ENCODE results near the gene RNF115.
"Not testable (repeated sequence)": the region's sequence is repeated elsewhere in the genome, so short reads cannot be mapped to it uniquely, and the experiment has no call there.

RNF115 gene

DNA sequence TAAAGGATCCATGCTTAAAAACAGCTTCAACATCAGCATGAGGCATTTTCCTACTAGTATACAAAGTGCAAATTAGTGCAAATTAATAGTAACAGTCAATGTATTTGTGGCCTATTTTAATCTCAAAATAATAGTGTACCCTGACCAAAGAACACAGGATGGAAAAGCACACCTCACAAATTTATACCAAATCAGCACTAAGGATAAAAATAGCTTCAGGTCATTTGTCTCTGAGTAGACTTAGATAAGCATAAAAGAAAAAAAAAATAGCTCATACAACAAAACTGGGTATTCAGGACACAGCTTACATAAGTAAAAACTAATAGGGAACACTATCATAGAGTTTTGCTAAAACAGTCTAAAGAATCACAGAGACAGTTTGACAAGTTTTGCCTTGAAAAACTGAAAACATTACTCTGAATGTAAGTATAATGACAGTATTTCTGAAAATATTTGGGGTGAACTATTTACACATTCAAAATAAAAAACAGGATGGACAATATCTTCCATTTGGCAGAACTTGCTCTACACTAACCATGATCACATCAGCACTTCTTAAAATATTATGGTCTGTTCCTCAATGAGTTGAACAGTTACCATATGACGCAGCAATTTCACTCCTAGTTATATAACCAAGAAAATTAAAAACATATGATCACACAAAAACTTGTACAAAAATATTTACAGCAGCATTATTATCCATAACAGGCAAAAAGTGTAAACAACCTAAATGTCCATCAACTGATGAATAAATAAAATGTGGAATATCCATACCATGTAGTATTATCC lies 46.3 kb downstream of the RNF115 start:
- peak; percentile 6 for DNase-seq

DNA sequence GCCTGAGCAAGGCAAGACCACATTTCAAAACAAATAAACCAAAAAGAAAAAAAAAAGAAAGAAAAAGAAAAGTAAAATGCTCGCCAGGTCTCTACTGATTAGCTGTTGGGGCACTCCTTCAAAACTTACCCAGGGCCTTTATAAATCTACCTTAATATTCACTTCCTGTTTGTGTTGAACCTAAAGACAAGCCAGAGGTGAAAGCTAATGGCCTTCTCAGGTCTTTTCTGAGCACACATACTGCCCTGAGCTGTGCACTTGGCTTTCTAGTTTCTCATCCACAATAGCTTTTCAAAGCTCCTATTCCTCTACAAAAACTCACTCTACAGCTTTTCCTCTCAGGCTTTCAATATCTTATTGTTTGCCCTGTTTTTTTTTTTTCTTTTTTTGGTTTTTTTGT lies 50.5 kb downstream of the RNF115 start:
- DNase-seq = no peak

DNA sequence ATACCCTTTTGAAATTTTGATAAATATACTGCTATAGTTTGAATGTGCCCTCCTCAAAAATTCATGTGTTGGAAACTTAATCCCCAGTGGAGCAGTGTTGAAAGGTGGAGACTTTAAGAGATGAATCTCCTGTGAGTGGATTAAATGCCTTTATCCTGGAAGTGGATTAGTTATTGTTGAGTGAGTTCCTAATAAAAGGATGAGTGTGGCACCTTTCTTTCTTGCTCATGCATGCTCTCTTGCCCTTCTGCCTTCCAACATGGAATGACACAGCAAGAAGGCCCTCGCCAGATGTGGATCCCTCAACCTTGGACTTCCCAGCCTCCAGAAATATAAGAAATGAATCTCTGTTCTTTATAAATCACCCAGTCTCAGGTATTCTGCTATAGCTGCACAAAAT lies 52.8 kb downstream of the RNF115 start:
- no peak for DNase-seq

DNA sequence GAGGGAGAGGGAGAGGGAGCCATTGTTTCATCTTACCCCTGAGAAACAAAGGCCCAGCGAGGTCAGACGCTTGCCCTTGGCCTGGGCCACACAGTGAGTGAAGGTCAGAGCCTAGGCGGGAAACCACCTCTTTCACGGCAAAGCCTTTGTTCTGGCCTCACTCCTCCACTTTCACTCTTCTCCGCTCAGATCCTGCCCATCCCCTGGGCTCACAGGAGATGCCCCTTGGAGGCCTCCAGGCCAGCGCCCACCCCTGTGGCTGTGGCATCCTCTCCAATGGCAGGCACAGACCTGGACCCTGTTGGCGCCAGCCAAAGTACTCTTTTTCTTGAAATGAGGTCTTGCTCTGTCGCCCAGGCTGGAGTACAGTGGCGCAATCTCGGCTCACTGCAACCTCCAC lies 55.9 kb downstream of the RNF115 start:
- DNase-seq = not testable (repeated sequence)

DNA sequence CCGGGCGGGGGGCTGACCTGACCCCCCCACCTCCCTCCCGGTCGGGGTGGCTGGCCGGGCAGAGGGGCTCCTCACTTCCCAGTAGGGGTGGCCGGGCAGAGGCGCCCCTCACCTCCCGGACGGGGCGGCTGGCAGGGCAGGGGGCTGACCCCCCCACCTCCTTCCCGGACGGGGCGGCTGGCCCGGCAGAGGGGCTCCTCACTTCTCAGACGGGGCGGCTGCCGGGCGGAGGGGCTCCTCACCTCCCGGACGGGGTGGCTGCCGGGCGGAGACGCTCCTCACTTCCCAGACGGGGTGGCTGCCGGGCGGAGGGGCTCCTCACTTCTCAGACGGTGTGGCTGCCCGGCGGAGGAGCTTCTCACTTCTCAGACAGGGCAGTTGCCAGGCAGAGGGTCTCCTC lies 57.0 kb downstream of the RNF115 start:
- not testable (repeated sequence) for DNase-seq

DNA sequence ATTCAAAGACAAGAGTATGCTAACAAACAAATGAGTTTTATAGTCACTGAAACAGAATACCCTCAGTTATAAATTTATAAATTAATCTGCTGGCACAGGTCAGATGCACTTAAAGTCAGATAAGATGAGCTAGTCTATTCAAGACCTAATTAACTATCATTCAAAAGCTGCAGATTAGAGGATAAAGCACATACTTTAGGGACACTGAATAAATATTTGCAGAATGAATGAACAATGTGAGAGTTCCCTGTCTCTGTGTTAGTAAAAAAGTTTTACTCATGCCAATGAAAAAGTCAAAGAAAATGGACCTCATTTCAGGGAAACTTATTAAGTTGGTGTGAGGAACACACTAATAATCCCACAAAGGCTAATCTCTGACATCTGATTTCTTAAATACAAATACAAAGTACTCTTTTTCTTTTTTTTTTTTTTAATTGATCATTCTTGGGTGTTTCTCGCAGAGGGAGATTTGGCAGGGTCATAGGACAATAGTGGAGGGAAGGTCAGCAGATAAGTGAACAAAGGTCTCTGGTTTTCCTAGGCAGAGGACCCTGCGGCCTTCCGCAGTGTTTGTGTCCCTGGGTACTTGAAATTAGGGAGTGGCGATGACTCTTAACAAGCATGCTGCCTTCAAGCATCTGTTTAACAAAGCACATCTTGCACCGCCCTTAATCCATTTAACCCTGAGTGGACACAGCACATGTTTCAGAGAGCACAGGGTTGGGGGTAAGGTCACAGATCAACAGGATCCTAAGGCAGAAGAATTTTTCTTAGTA lies 58.1 kb downstream of the RNF115 start:
- DNase-seq = not testable (repeated sequence)

DNA sequence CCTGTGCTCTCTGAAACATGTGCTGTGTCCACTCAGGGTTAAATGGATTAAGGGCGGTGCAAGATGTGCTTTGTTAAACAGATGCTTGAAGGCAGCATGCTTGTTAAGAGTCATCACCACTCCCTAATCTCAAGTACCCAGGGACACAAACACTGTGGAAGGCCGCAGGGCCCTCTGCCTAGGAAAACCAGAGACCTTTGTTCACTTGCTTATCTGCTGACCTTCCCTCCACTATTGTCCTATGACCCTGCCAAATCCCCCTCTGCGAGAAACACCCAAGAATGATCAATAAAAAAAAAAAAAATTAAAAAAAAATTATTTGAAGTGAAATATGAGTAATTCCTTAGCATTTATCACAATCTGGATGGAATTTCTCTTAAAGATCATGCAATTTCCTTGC lies 58.8 kb downstream of the RNF115 start:
- DNase-seq = not testable (repeated sequence)

DNA sequence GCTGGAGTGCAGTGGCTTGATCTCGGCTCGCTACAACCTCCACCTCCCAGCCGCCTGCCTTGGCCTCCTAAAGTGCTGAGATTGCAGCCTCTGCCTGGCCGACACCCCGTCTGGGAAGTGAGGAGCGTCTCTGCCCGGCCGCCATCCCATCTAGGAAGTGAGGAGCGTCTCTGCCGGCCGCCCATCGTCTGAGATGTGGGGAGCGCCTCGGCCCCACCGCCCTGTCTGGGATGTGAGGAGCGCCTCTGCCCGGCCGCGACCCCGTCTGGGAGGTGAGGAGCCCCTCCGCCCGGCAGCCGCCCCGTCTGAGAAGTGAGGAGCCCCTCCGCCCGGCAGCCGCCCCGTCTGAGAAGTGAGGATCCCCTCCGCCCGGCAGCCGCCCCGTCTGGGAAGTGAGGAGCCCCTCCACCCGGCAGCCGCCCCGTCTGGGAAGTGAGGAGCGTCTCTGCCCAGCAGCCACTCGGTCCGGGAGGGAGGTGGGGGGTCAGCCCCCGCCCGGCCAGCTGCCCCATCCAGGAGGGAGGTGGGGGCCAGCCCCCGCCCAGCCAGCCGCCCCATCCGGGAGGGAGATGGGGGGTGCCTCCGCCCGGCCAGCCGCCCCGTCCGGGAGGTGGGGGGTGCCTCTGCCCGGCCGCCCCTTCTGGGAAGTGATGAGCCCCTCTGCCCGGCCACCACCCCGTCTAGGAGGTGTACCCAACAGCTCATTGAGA lies 59.5 kb downstream of the RNF115 start:
- DNase-seq = not testable (repeated sequence)

DNA sequence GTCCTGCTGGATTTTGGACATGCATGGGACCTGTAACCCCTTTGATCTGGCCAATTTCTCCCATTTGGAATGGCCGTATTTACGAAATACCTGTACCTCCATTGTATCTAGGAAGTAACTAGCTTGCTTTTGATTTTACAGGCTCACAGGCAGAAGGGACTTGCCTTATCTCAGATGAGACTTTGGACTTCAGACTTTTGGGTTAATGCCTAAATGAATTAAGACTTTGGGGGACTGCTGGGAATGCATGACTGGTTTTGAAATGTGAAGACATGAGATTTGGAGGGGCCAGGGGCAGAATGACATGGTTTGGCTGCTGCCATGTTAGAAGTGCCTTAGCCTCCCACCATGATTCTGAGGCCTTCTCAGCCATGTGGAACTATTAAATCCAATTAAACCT lies 61.9 kb downstream of the RNF115 start:
- DNase-seq = not testable (repeated sequence)

DNA sequence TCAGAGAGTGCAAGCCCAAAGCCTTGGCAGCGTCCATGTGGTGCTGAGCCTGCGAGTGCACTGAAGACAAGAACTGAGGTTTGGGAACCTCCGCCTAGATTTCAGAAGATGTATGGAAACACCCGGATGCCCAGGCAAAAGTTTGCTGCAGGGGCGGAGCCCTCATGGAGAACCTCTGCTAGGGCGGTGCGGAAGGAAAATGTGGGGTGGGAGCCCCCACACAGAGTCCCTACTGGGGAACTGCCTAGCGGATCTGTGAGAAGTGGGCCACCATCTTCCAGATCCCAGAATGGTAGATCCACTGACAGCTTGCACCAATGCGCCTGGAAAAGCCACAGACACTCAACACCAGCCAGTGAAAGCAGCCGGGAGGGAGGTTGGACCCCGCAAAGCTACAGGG lies 62.4 kb downstream of the RNF115 start:
- DNase-seq = not testable (repeated sequence)

DNA sequence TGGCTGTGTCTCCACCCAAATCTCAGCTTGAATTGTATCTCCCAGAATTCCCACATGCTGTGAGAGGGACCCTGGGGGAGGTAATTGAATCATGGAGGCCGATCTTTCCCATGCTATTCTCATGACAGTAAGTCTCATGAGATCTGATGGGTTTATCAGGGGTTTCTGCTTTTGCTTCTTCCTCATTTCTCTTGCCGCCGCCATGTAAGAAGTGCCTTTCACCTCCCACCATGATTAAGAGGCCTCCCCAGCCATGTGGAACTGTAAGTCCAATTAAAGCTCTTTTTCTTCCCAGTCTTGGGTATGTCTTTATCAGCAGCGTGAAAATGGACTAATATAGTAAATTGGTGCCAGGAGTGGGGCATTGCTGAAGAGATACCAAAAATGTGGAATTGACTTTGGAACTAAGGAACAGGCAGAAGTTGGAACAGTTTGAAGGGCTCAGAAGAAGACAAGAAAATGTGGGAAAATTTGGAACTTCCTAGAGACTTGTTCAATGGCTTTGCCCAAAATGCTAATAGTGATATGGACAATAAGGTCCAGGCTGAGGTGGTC lies 63.4 kb downstream of the RNF115 start:
- DNase-seq = not testable (repeated sequence)

DNA sequence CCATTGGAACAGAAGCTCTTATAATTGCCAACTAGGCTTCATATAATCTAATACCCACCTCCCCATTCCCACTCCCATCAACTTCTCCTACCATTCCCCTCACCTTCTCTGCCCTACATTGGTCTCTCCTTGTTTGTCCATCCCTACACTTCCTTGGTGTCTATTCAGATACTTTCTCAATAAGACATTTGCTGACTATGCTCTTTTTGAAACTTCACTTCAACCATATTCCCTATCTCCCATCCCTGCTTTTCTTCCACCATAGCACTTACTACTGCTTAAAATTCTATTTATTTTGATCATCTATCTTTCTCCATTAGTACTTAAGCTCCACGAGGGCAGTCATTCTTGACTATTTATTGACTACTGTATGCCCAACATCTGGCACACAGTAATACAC lies 64.2 kb downstream of the RNF115 start:
- no peak for DNase-seq

DNA sequence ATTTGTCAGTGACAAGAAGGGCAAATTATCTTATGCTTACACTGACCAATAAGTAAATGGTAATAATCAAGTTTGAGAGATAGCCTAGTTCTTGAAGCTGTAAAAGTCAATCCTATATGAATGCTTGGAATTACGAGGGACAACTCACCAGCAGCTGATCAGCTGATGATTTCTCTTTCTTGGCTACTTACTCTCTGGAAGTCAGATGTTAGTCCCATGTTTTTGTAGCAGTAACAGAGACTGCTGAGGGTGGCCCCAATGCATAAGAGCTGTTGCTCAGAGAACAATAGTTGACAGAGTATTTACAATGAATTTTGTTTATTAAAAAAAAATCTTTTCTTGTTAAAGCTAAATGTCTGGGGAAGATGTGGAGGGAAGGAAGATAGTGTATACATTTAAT lies 65.3 kb downstream of the RNF115 start:
- DNase-seq = no peak

DNA sequence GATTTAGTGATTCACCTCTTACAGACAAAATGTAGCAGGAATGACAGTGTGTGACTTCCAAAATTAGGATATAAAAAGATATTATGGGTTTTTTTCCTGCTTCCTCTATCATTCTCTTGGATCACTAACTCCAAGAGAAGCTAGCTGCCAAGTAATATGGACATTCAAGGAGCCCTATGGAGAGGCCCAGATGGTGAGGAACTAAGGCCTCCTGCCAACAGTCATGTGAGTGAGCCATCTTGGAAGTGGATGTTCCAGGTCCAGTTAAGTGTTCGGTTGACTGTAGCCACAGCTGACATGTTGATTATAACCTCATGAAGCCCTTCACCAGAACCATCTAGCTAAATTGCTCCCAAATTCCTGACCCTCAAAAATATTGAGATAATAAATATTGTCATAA lies 65.8 kb downstream of the RNF115 start:
- no peak for DNase-seq

DNA sequence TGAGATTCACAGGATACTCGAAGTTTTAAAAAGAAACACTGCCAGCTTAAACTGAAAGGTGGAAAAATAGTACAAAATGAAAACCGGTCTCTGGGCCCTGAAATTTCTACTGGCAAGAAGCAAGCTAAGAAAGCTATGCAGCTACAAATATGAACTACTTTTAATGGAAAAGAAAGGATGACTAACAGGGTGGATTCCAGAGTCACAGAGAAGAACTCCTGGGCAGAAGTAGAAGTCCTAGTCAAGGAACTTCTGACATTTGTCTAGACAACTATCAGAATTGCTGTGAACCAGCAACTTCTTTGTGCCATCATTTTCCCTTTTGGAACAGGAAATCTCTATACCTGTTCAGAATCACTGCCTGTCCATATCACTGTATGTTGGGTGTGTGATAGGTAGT lies 66.5 kb downstream of the RNF115 start:
- DNase-seq = no peak

DNA sequence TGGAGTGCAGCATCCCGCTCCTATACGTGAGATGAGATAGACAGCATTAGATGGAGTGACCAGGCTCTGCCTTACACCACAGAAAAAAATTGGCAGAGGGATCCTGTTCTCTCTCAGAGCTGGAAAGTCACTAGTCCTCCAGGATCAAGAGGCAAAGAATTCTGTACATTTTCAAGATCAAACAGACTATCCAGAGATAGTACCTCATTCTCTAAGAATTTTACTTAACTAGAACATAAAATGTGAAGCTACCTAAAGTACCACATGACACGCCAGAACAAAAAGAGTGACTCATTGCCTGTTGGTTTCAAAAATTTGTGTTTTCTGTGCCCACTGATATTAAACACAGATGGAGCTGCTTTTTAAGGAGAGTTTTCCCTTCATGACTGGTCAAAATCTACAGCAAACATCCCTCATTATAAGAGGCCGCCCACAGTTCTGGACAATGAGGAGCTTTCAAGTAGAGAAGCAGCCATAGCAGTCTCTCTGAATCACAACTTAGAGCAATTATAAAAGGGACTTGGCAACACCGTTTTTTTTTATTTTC lies 72.3 kb downstream of the RNF115 start:
- peak; percentile 98 for DNase-seq

DNA sequence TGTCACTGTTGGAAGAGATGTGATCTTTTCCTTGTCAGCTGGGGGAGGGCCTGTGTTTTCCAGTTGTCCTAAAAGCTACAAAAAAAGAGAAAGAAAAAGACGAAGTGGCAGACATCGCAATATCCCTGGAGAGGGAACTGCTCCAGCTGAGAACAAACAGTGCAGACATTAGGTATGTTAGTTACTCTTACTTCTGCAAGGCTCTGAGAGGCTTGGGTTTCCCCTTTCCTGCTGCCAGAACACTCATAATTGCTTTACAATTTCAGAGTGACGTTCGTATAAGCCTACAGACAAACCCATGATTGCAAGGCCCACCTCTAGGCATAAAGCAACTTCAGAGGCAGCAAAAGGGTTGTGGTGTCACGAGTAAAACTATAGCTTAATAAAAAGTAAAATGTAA lies 73.5 kb downstream of the RNF115 start:
- DNase-seq = peak; percentile 9

DNA sequence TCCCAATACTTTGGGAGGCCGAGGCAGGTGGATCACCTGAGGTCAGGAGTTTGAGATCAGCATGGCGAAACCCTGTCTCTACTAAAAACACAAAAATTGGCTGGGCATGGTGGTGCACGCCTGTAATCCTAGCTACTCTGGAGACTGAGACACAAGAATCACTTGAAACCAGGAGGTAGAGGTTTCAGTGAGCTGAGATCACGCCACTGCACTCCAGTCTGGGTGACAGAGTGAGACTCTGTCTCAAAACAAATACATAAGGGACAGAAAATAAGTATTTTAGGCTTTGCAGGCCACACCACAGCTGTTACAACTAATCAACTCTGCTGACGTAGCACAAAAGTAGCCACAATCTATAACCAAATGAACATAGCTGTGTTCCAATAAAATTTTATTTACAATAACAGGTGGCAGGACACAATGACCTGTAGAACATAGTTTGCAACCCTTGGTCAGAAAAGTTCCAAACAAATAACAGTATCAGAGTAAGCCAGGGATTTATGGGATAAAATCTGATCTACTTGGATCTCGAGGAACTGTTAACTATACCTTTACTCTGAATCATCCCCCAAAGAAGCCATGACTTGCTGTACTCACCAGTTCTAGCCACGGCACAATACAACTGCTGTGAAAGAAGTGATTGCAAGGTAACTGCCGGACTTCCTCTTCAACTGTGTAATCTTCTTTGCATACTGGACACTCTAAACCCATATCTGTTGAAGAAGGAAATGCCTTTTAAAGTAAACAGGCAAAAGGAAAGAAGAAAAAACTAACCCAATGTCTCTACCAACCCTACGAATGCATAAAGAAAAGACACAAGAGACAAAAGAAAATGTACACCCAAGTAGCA lies 76.3 kb downstream of the RNF115 start:
- no peak for DNase-seq

DNA sequence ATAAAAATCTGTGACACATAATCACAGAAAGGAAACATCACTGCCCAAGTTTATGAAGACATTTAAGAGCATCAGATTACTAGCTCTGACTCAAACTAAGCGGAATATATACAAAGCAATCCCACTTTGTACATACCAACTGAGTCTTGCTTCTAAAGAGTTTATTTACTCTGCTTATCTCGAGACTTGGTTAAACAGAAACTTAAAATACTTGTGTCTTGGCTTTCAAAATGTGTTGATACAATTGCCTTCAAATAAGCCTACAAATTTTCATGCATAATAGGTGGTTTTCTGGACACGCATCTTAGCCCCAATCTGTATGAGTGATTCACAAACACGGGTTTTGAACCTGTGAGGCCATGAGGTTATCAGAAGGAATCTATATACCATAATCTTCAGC lies 83.6 kb downstream of the RNF115 start:
- peak; percentile 43 for DNase-seq

DNA sequence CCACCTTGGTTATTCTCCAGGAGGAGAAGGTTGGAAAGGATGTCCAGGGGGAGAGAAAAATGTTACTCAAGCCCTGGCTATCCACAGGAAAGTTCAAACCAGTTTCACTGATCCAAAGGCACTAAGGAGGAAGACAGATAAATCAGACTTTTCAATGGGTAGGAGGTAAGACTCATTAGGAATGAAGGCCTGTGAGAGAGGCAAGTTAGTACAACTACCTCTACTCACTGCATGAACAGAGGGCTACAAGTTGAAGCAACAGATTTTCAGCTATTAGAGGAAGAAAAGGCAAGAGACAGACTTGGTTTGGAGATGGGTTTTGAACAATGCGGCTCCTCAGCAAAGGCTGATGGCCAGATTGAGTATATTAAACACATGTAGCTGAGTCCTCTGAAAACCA lies 87.7 kb downstream of the RNF115 start:
- DNase-seq = no peak

DNA sequence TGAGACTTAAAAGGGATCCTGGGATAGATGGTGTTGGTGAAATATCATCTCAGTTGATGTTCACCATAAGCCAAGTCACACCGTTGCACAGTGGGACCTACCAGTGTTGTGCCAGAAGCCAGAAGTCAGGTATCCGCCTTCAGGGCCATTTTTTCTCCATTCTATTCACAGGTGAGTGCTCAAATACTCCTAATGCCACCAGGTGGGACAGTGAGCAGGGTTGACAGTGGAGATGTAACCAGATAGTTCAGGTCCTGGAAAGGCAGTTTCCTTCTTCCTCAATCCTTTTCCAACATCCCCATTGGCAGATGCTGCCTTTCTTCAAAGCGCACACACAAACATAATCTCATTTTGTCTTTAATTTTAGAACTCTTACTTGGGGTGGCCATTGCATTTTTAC lies 93.0 kb downstream of the RNF115 start:
- no peak for DNase-seq

DNA sequence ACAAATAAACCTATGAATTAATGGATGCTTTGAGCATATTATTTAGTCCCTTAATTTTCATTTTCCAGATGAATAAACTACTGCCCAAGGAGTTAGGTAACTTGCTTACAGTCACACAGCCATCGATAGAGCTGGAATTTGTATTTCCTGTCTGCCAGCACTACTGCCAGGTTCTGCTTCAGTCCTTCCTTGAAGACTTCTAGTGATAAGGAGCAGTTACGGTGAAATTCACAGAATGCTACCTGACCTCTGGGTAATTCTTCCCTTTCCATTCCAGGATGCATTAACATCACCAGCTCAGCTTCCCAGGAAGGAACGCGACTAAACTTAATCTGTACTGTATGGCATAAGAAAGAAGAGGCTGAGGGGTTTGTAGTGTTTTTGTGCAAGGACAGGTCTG lies 93.4 kb downstream of the RNF115 start:
- DNase-seq = no peak
